ENCODE measurements around the gene TUBA1C. TPM values are rescaled to one million over a fixed set of nuclear protein-coding genes. Genes with fewer than 3 reads are reported as not detected.

Gene TUBA1C
- total and polyA plus RNA-seq, 9 of the 15 experiments (the other 6 are each of a cell fraction or from before 2014, with no cell fraction given), result 755 to 3,012 (median 914) TPM

DNA sequence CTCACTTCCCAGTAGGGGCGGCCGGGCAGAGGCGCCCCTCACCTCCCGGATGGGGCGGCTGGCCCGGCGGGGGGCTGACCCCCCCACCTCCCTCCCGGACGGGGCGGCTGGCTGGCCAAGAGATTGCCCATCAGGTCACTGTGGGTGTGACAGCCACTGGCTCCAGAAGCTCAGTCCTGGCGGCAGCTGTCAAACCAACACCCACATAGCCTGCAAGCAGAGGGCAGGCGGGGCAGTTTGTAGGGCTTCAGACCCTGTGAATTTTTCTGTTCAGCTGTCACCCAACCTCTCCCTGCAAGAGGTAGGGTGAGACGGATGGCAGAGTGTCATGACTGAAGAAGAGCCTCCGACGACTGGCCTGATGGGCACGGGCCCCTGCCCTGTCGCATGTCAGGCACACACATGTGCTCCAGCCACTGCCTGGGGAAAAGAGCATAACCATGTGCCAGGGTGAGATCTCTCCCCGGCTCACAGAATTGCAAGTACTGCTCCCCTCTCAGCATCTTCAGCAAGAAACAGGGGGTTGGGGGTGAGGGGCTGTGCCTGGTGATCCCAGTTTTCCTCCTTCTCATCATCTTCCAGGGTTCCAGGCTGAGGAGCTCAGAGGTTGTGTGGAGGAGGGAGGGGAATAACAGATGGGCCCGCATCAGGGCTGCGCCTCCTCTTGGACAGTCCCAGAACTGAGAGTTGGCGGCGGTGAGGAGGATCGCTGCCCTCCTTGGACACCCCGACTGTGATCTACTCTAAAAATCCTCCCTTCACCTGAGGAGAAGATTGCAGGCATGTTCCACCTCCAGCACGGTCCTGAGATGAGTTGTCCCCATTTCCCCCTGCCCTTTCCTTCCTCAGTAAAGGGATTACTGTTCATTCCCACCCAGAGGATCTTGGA is 18.9 kb downstream of the TUBA1C start:
- H3K4me3 ChIP-seq, result no peak overlapping the region
- H3K27ac ChIP-seq (ENCODE audit: extremely low read depth, low read depth, low read length), result no peak overlapping the region
- H3K9ac ChIP-seq (ENCODE audit: insufficient read depth in 1 of 2, low read depth in 2 of 2, low read length in 2 of 2), result peak overlapping the region in 1 of 2 experiments; percentile 83; a peak in 2 of 4 replicates
- ChIA-PET CTCF (ENCODE audit: low intra/inter-chr PET ratio) (no interaction called here), POLR2A (interaction anchor here (0.6 to 4.7 kb wide), 7 partner anchors 9 to 154 kb away, joined by 3 to 34 read pairs (median 4); partner anchors contain the start of genes PRPH and TUBA1C)
- H3K9me3 ChIP-seq (replicated peaks; ENCODE audit: control insufficient read depth, insufficient read depth, low read depth, low read length), result no peaks in the 10 kb centered on the region
- H3K9me1 ChIP-seq (ENCODE audit: control insufficient read depth, insufficient read depth, low read length), result no peaks in the 10 kb centered on the region
- no TSS peak for BruUV-seq (replicated peaks)
- H3K4me1 ChIP-seq (replicated peaks in 1 of 2; ENCODE audit: control insufficient read depth in 2 of 2, insufficient read depth in 2 of 2, low read length in 2 of 2), result peaks cover 7 to 12% of the 10 kb centered on the region in 2 experiments
- 60% methylated on average over 10 of the region's 25 CpGs for WGBS (ENCODE audit: insufficient coverage, low coverage, missing lambda C conversion rate)
- H2AFZ ChIP-seq (ENCODE audit: low read depth, low read length), result peak overlapping the region; percentile 73; the same call in 1 of the 2 replicates
- intact Hi-C loops (cut with micrococcal nuclease), result no loop called here
- peaks cover 3% of the 10 kb centered on the region; the same call in 1 of the 2 replicates for H4K20me1 ChIP-seq (replicated peaks; ENCODE audit: control insufficient read depth, insufficient read depth, low read length)
- peak overlapping the region; percentile 32; the same call in 1 of the 2 replicates for H3K4me2 ChIP-seq (ENCODE audit: insufficient read depth, low read length)
- no peaks in the 10 kb centered on the region; the same call in 2 of the 3 replicates for H3K79me2 ChIP-seq (ENCODE audit: control insufficient read depth, insufficient read depth, low read length)
- H3K27me3 ChIP-seq (ENCODE audit: control insufficient read depth in 2 of 2, insufficient read depth in 2 of 2, low read length in 2 of 2), result no peaks in the 10 kb centered on the region
- in situ Hi-C loops (cut with MboI), result no loop called here
- DNase-seq (ENCODE audit: extremely low read depth in 1 of 4, low spot score in 3 of 4), result peak in 2 of 4 experiments; percentile 34 to 46
- H3K36me3 ChIP-seq (ENCODE audit: control insufficient read depth, insufficient read depth, low read length), result no peaks in the 10 kb centered on the region
- FAIRE-seq, result peak; percentile 55
- peak; percentile 82 for ATAC-seq
- TF ChIP-seq SIN3B (IDR thresholded peaks at IDR 0.05; ENCODE audit: low read depth) (no peak), ZNF12 (CRISPR knock-in tag; IDR thresholded peaks at IDR 0.05) (no peak), ZNF586 (CRISPR knock-in tag; conservative IDR thresholded peaks at IDR 0.05) (no peak), NEUROD1 (IDR thresholded peaks at IDR 0.05; ENCODE audit: borderline replicate concordance, low read depth, low read length, partially characterized antibody) (peak; percentile 20)
- TF ChIP-seq, protein P1, sequence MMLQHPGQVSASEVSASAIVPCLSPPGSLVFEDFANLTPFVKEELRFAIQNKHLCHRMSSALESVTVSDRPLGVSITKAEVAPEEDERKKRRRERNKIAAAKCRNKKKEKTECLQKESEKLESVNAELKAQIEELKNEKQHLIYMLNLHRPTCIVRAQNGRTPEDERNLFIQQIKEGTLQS (IDR thresholded peaks at IDR 0.05), result peak; percentile 23; the same call in 1 of the 2 replicates
- TF ChIP-seq, protein P1 (CRISPR knock-in tag; conservative IDR thresholded peaks at IDR 0.05), result no peak
- TF ChIP-seq, protein P2, sequence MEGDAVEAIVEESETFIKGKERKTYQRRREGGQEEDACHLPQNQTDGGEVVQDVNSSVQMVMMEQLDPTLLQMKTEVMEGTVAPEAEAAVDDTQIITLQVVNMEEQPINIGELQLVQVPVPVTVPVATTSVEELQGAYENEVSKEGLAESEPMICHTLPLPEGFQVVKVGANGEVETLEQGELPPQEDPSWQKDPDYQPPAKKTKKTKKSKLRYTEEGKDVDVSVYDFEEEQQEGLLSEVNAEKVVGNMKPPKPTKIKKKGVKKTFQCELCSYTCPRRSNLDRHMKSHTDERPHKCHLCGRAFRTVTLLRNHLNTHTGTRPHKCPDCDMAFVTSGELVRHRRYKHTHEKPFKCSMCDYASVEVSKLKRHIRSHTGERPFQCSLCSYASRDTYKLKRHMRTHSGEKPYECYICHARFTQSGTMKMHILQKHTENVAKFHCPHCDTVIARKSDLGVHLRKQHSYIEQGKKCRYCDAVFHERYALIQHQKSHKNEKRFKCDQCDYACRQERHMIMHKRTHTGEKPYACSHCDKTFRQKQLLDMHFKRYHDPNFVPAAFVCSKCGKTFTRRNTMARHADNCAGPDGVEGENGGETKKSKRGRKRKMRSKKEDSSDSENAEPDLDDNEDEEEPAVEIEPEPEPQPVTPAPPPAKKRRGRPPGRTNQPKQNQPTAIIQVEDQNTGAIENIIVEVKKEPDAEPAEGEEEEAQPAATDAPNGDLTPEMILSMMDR (IDR thresholded peaks at IDR 0.05 in 2 of 3, conservative IDR thresholded peaks at IDR 0.05 in 1 of 3; ENCODE audit: insufficient read depth in 2 of 3, low read depth in 1 of 3, low read length in 3 of 3), result peak; percentile 49 to 67 (median 56)
- TF ChIP-seq, protein P3, sequence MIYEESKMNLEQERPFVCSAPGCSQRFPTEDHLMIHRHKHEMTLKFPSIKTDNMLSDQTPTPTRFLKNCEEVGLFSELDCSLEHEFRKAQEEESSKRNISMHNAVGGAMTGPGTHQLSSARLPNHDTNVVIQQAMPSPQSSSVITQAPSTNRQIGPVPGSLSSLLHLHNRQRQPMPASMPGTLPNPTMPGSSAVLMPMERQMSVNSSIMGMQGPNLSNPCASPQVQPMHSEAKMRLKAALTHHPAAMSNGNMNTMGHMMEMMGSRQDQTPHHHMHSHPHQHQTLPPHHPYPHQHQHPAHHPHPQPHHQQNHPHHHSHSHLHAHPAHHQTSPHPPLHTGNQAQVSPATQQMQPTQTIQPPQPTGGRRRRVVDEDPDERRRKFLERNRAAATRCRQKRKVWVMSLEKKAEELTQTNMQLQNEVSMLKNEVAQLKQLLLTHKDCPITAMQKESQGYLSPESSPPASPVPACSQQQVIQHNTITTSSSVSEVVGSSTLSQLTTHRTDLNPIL (CRISPR knock-in tag; IDR thresholded peaks at IDR 0.05), result no peak
- TF ChIP-seq, protein P4, sequence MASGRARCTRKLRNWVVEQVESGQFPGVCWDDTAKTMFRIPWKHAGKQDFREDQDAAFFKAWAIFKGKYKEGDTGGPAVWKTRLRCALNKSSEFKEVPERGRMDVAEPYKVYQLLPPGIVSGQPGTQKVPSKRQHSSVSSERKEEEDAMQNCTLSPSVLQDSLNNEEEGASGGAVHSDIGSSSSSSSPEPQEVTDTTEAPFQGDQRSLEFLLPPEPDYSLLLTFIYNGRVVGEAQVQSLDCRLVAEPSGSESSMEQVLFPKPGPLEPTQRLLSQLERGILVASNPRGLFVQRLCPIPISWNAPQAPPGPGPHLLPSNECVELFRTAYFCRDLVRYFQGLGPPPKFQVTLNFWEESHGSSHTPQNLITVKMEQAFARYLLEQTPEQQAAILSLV (tag; IDR thresholded peaks at IDR 0.05), result no peak
- TF ChIP-seq, protein P5, sequence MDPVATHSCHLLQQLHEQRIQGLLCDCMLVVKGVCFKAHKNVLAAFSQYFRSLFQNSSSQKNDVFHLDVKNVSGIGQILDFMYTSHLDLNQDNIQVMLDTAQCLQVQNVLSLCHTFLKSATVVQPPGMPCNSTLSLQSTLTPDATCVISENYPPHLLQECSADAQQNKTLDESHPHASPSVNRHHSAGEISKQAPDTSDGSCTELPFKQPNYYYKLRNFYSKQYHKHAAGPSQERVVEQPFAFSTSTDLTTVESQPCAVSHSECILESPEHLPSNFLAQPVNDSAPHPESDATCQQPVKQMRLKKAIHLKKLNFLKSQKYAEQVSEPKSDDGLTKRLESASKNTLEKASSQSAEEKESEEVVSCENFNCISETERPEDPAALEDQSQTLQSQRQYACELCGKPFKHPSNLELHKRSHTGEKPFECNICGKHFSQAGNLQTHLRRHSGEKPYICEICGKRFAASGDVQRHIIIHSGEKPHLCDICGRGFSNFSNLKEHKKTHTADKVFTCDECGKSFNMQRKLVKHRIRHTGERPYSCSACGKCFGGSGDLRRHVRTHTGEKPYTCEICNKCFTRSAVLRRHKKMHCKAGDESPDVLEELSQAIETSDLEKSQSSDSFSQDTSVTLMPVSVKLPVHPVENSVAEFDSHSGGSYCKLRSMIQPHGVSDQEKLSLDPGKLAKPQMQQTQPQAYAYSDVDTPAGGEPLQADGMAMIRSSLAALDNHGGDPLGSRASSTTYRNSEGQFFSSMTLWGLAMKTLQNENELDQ (CRISPR knock-in tag; IDR thresholded peaks at IDR 0.05; ENCODE audit: borderline replicate concordance), result no peak

All from K562 (cell line).